GM12865 (cell line): ENCODE data around the gene ZSWIM1.
A peak's percentile ranks its signal among the peaks of the same experiment; 100 is the strongest.

ENCODE experiments used
- DNase-seq: peaks from one replicate; pipeline ENCODE4 v3.0.0; 2010; ENCODE audit warnings: low read depth
- H3K4me3 ChIP-seq: 2 replicates; pipeline ENCODE4 v1.5.1; 2011; ENCODE audit warnings: mild to moderate bottlenecking, low read depth, low read length, control low read depth
- TF ChIP-seq, protein P1 (sequence below): IDR thresholded peaks from 2 replicates; pipeline ENCODE4 v1.5.1; 2011; ENCODE audit warnings: low read length, control low read depth, low read depth, inconsistent platforms; ENCODE audit not compliant: insufficient read depth; ENCODE audit errors: missing control alignments

Gene ZSWIM1

DNA sequence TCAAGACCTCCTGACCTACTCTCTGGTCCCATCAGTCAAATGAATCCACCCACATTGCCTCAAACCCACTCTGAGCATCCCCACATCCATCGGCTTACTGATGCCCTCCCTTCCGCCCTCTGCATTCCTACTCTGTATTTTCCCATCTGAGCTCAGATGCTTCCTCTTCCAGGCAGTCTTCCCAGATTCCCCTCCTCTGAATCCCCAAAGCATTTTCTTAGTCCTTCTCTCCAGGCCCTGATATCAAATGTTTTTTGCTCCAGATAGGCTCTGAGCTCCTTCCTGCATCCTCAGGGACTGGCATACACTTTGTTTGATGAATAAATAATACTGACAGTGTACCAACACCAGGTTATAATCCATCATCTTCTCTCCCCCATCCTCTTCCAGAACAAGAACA is 27.1 kb downstream of the ZSWIM1 start:
- DNase-seq, result no peak
- no peak overlapping the region for H3K4me3 ChIP-seq
- TF ChIP-seq, protein P1, sequence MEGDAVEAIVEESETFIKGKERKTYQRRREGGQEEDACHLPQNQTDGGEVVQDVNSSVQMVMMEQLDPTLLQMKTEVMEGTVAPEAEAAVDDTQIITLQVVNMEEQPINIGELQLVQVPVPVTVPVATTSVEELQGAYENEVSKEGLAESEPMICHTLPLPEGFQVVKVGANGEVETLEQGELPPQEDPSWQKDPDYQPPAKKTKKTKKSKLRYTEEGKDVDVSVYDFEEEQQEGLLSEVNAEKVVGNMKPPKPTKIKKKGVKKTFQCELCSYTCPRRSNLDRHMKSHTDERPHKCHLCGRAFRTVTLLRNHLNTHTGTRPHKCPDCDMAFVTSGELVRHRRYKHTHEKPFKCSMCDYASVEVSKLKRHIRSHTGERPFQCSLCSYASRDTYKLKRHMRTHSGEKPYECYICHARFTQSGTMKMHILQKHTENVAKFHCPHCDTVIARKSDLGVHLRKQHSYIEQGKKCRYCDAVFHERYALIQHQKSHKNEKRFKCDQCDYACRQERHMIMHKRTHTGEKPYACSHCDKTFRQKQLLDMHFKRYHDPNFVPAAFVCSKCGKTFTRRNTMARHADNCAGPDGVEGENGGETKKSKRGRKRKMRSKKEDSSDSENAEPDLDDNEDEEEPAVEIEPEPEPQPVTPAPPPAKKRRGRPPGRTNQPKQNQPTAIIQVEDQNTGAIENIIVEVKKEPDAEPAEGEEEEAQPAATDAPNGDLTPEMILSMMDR, result no peak

DNA sequence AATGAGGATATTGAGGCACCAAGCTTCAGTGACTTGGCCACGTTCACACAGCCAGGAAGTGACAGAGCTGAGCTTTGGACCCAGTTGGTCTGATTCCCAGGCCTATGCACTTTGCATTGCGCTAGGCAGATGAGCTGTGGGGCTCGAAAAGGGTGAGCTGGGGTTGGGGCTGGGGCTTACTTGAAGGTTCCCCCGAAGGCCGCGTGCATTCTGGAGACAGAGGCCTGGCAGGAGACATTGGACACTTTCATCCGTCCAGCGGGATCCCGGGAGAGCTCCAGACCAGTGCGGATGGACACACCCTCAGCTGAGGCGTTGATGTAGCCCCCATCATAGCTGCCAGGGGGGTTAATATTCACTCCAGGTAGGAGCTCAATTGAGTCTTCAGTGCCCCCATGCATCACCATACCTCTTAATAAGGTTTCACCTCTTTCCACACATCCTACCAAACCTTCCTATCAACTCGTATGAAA is 28.3 kb downstream of the ZSWIM1 start:
- H3K4me3 ChIP-seq, result no peak overlapping the region
- no peak for DNase-seq
- TF ChIP-seq, protein P1, result no peak

DNA sequence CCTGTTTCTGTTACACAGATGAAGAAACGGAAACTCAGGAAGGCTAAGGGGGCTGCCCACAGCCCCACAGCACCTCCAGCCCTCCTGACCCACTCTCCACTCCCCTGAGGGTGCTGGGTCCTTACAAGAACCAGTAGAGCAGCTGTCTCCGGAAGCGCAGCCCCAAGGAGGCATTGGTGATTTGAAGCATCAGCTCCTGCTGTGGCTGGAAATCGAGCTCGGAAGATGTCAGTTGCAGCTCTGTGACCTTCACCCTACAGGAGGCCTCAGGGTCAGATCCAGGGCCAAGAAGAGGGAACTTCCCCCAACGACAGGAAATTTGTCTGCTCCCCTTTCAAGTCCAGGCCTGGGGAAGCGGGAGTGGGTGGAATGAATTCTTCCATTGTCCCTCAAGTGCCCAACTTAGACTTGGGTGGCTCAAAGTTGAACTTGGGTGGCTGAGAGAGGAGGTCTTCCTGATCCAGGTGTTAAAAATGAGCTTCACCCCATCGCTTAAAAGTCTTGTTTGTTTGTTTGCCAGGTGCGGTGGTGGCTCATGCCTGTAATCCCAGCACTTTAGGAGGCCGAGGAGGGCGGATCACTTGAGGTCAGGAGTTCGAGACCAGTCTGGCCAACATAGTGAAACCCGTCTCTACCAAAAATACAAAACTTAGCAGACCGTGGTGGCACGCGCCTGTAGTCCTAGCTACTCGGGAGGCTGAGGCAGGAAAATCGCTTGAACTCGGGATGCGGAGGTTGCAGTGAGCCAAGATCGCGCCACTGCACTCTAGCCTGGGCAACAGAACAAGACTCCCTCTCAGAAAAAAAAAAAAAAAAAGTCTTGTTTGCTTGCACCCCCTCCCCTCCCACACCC is 29.0 kb downstream of the ZSWIM1 start:
- TF ChIP-seq, protein P1, result no peak
- no peak for DNase-seq
- H3K4me3 ChIP-seq, result peak overlapping the region; percentile 34; the same call in 1 of the 2 replicates

DNA sequence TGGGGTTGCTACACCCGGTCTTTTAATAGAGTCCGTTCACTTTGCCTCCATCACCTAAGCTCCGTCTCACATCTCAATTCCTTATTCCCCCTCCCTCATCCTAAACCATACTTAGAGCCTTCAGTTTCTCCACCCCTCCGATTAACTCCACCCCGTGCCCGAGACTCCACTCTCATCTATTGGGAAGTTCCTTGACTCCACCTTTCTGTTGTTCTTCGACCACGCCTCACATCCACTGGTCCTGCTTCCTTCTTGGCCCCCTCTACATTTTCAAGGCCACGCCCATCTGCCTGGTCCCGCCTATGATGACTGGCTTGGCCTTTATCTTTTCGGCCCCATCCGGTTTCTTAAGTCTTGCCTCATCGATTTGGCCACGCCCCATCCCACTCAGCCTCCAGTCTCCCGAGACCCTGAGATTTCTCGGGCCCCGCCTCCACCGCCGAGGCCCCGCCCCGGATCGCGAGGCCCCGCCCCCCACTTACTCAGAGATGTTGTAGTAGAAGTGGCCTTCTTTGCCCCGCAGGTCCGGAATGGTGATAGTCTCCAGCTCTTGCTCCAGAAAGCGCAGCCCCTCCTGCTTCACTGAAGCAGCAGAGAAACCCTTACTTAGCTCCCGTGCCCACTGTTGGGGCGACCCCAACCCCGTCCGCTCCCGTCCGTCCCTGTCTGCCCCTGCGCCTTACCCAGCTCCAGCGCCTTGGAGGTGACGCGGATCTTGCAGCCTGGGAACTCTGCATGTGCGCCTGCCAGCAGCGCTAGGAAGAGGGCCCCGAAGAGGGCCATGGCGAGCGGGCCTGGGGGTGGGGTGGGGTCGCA is 29.9 kb downstream of the ZSWIM1 start:
- peak overlapping the region; percentile 45 for H3K4me3 ChIP-seq
- peak; percentile 99 for DNase-seq
- TF ChIP-seq, protein P1, result no peak

DNA sequence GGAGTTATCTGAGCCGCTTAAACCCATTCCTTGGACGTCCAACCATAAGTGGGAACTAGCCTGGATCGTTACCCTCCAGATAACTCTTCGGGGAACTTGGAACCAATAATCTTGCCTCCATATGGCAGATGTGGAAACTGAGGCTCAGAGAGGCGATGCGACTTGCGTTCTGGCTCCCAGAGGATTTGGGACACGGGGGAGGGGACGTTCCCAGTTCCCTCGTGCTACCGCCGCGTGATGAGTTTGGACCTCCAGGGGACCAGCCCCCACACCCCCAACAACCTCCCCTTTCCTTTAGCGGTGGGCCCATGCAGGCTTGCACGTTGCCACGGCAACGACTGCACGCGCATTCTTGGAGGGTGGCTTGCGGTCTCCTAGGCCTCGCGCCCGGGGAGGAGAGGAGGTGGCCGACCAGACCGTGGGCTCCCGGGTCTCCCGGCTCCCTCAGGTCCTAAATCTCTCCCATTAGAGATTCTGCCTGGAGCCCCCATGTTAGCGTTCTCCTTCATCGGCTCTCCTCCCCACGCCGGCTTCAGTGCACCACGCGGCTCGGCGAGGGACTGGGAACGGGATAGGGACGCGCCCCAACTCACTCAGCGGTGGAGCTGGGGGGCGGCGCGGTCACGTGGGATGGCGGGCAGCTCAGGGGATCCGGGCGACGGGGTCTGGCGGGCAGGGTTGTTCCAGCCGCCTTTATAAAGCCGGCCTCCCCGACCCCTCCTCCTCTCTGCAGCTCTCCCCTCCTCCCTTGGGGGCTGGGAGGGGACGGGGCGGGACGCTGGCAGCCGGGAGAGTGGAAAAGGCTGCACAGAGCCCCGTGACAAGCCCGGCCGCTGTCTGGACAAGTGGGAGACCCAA is 30.7 kb downstream of the ZSWIM1 start, which contains the start of gene PLTP:
PLTP (minus strand) TSS at position 670 of the 858 bp plus-strand sequence. CDS start 703 bp downstream, outside the sequence.
- DNase-seq, result peak; percentile 41
- TF ChIP-seq, protein P1, result no peak
- peak within 1 kb of the TSS; percentile 45 for H3K4me3 ChIP-seq

DNA sequence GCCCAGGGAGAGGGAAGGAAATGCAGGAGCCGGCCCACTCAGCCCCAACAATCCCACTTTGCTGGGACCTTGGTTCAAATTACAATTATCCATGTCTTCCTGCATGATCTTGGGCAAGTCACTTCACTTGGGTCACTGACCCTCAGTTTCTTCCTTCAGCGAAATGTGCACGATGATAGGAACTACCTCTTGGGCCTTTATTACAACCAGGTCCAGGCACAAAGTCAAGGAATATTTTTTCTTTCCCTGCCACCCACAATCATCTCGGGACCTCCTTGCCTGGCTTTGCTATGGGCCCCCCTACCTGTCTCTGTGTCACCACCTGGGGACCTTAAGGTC is 31.3 kb downstream of the ZSWIM1 start:
- TF ChIP-seq, protein P1, result no peak
- no peak for DNase-seq
- peak overlapping the region; percentile 45 for H3K4me3 ChIP-seq
